ENCODE data around the gene SLC6A19.

DNA sequence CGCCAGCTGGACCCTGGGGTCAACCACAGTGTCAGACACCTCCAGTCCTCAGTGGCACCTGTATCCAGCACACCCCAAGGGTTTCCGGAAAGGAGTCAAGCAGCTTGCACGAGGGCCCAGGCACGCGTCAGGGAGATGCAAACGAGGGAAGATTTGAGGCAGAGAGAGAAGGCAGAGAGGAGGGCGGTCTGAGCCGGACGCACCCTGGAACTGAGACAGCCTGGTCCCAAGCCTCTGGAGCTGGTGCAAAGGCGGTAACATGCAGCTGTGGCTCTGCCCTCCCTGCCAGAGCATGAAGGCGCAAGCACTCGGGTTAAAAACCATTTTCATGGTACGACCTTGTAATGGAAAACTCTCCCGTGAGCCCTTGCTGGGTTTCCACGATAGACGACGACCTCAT is 56.0 kb downstream of the SLC6A19 start:
- TF ChIP-seq, protein P1, sequence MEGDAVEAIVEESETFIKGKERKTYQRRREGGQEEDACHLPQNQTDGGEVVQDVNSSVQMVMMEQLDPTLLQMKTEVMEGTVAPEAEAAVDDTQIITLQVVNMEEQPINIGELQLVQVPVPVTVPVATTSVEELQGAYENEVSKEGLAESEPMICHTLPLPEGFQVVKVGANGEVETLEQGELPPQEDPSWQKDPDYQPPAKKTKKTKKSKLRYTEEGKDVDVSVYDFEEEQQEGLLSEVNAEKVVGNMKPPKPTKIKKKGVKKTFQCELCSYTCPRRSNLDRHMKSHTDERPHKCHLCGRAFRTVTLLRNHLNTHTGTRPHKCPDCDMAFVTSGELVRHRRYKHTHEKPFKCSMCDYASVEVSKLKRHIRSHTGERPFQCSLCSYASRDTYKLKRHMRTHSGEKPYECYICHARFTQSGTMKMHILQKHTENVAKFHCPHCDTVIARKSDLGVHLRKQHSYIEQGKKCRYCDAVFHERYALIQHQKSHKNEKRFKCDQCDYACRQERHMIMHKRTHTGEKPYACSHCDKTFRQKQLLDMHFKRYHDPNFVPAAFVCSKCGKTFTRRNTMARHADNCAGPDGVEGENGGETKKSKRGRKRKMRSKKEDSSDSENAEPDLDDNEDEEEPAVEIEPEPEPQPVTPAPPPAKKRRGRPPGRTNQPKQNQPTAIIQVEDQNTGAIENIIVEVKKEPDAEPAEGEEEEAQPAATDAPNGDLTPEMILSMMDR (tag by site-specific recombination; IDR thresholded peaks at IDR 0.05): no peak
- TF ChIP-seq MZF1 (tag by site-specific recombination; IDR thresholded peaks at IDR 0.05; ENCODE audit: borderline replicate concordance) (no peak), ZNF610 (tag by site-specific recombination; IDR thresholded peaks at IDR 0.05; ENCODE audit: borderline replicate concordance) (no peak)
- TF ChIP-seq, protein P2, sequence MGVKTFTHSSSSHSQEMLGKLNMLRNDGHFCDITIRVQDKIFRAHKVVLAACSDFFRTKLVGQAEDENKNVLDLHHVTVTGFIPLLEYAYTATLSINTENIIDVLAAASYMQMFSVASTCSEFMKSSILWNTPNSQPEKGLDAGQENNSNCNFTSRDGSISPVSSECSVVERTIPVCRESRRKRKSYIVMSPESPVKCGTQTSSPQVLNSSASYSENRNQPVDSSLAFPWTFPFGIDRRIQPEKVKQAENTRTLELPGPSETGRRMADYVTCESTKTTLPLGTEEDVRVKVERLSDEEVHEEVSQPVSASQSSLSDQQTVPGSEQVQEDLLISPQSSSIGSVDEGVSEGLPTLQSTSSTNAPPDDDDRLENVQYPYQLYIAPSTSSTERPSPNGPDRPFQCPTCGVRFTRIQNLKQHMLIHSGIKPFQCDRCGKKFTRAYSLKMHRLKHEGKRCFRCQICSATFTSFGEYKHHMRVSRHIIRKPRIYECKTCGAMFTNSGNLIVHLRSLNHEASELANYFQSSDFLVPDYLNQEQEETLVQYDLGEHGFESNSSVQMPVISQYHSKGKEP (tag by site-specific recombination; IDR thresholded peaks at IDR 0.05): no peak
